Right lung (tissue), 5 donors: ENCODE results near the gene TSPAN5. TPM values are rescaled to one million over a fixed set of nuclear protein-coding genes. Genes with fewer than 3 reads are reported as not detected.
"Not testable (repeated sequence)": the region's sequence is repeated elsewhere in the genome, so short reads cannot be mapped to it uniquely, and the experiment has no call there.

Experiments used
- DNase-seq, 2 donors: peaks; one replicate each; pipeline ENCODE4 v3.0.0-alpha.2; 2013
- polyA plus RNA-seq, 5 donors: library from polyadenylated mRNA; unstranded; fragments of 120-200 nt; gene quantifications; one replicate each; pipeline versions ENCODE4 v1.2.1 to v1.2.3, GENCODE V29; 2013; ENCODE audit warnings: inconsistent platforms in 1 of 5, low replicate concordance in 1 of 5; ENCODE audit not compliant: insufficient read length in 5 of 5, insufficient read depth in 1 of 5

TSPAN5 gene
- polyA plus RNA-seq, 5 donors = 25.9 to 41.2 (median 30.0) TPM

- DNase-seq = no peak
Measured at GRCh38 chr4:98502031-98502430, 156.4 kb downstream of the TSPAN5 start.

- DNase-seq = no peak
Measured at GRCh38 chr4:98501383-98501782, 157.0 kb downstream of the TSPAN5 start.

- DNase-seq = no peak
Measured at GRCh38 chr4:98498774-98499173, 159.6 kb downstream of the TSPAN5 start.

- no peak for DNase-seq
Measured at GRCh38 chr4:98496152-98496845, 162.1 kb downstream of the TSPAN5 start.

- no peak for DNase-seq
Measured at GRCh38 chr4:98493296-98493695, 165.1 kb downstream of the TSPAN5 start.

GRCh38 chr4:98491899-98492559, 166.4 kb downstream of the TSPAN5 start:
- DNase-seq = no peak

- DNase-seq = no peak
Measured at GRCh38 chr4:98490251-98490650, 168.2 kb downstream of the TSPAN5 start.

- no peak for DNase-seq
Measured at GRCh38 chr4:98485816-98486345, 172.5 kb downstream of the TSPAN5 start.

- no peak for DNase-seq
Measured at GRCh38 chr4:98484031-98484430, 174.4 kb downstream of the TSPAN5 start.

- no peak for DNase-seq
Measured at GRCh38 chr4:98482847-98483806, 175.3 kb downstream of the TSPAN5 start.

GRCh38 chr4:98482503-98482846, 175.9 kb downstream of the TSPAN5 start:
- no peak for DNase-seq

GRCh38 chr4:98481167-98481566, 177.2 kb downstream of the TSPAN5 start:
- DNase-seq = peak; percentile 46 to 52

- no peak for DNase-seq
Measured at GRCh38 chr4:98480535-98480934, 177.9 kb downstream of the TSPAN5 start.

GRCh38 chr4:98479590-98479989, 178.8 kb downstream of the TSPAN5 start:
- not testable (repeated sequence) for DNase-seq

GRCh38 chr4:98476891-98477290, 181.5 kb downstream of the TSPAN5 start:
- no peak for DNase-seq

- DNase-seq = no peak
Measured at GRCh38 chr4:98474408-98474844, 184.0 kb downstream of the TSPAN5 start.

- no peak for DNase-seq
Measured at GRCh38 chr4:98473046-98473445, 185.4 kb downstream of the TSPAN5 start.

GRCh38 chr4:98470831-98471230, 187.6 kb downstream of the TSPAN5 start:
- DNase-seq = no peak

GRCh38 chr4:98470366-98470765, 188.0 kb downstream of the TSPAN5 start:
- DNase-seq = no peak

GRCh38 chr4:98469771-98470170, 188.6 kb downstream of the TSPAN5 start:
- DNase-seq = no peak

GRCh38 chr4:98468709-98469108, 189.7 kb downstream of the TSPAN5 start:
- DNase-seq = no peak

GRCh38 chr4:98467627-98468072, 190.8 kb downstream of the TSPAN5 start:
- DNase-seq = peak; percentile 75 to 79
